Amniotic stem cell (primary cell): ENCODE data around the gene DPYSL3.

Source experiments
- DNase-seq: peaks from one replicate; lab custom pipeline; 2025; lab: John Stamatoyannopoulos, UW

Gene DPYSL3

DNA sequence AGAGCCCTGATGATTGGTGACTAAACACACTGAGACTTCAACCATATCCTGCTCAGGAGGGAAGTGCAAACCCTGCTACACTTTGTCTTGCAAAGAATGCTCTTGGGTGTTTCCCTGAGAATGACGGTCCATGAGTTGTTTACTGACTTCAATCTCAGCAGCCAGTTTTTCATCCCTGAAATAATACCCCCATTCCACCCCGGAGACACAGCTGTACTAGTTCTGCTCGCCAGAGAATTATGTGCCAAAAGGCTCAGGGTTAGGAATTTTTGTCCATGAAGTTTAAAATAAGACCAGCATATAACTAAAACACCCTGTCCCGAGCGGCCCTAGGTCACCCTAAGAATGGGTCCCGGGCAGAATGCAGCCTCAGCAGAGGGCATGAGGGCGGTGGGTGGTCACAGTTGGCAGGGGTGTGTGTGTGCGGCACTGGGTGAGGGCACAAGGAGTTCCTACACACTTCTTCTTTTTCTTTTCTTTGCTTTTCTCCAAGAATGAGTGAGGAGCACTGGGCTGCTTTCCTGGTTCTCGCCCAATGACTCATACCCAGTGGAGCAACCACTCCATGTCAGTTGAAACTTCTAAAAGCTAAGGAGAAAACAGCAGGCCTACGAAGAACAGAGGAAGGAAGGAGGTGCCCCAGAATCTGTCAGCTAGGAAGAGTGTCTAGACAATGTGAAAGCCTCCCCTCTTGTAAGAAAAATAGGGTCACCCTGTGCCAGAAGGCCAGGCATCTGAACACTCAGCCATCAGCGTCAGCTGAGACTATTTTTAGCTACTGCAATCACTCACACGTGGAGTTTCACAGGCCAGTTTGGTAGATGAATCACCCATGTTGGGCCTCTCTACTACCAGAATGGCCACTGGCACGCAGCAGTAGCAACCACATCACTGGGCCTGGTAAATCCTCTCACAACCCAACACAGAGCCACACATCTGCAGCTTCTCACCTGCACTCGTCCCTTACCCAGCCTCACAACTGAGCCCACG, 105.9 kb downstream of the DPYSL3 start:
- DNase-seq, result peak; percentile 79

DNA sequence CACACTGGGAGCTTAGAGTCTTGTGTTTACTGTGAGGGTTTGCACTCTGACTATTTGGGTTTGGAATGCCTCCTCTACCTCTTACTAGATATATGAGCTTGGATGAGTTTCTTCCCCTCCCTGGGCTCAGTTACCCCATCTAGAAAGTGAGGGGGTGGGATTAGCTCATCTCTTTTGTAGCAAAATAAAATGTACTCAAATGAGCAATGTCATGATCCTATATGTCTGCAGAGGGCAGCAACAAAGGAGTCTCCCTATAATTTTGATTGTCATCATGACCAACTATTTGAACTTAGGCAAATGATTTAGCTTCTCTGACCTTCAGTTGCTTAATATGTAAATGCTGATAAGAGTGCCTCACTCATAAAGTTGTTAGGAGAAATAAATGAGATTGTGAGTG, 109.0 kb downstream of the DPYSL3 start:
- no peak for DNase-seq

DNA sequence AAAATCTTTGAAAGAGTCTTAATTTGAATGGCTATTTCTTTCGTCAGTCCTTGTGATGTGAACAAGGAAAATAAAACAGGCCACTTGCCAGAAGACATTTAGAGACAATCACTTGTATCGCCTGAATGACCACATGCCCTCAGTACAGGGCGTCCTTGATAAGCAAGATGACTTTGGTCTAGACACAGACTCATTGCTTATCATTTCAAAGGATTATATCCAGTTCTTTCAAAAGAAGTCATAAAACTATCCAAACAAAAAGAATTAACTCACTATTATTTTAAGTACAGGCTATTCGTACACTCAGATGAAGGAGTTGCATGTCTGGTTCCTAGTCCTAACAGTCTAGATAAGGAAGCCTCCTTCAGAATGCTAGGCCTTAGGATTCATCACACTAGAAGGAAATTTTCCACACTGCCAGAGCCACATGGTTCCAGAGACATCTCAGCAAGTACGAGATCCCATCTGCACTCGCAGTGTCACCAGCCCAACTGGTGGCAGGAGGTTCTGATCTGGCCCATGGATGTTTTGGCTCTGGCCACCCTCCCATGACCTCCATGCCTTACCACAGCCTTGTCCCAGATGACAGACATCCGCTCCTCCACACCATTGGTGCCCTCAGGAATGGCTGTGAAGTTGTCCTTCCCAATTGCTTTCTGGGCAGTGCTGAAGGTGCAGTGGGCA, 109.6 kb downstream of the DPYSL3 start:
- no peak for DNase-seq

DNA sequence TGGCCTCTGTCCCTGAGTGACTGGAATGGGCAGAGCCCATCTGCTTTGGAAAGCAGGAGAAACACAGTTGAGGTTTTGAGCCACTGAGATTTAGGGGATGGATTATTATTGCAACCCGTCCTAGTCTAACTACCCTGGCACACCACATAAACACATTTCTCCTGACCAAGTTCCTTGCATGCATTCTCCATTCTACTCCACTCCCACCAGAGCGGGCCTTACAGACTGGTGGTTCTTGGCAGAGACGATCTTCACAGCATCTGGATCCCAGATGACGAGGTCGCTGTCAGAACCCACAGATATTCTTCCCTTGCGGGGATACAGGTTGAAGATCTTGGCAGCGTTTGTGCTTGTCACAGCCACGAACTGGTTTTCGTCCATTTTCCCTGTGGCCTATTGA, 111.0 kb downstream of the DPYSL3 start:
- no peak for DNase-seq

DNA sequence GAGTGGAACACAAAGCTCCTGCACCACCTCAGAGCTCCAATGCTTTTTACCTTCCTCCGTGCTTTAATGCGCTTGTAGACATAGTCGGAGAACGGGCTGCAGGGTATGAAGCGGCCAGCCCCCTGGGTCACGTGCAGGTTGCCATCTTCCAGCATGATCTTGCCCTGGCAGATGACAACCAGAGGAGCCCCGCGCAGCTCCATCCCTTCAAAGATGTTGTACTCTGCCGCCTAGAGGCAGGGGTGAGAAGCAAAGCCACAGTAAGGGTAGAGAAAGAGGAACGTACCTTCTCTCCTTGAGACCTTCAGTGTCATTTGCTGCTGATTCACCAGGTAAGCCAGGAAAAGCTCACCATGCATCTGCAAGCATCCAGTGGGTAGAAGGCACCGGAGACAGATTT, 112.3 kb downstream of the DPYSL3 start:
- no peak for DNase-seq

DNA sequence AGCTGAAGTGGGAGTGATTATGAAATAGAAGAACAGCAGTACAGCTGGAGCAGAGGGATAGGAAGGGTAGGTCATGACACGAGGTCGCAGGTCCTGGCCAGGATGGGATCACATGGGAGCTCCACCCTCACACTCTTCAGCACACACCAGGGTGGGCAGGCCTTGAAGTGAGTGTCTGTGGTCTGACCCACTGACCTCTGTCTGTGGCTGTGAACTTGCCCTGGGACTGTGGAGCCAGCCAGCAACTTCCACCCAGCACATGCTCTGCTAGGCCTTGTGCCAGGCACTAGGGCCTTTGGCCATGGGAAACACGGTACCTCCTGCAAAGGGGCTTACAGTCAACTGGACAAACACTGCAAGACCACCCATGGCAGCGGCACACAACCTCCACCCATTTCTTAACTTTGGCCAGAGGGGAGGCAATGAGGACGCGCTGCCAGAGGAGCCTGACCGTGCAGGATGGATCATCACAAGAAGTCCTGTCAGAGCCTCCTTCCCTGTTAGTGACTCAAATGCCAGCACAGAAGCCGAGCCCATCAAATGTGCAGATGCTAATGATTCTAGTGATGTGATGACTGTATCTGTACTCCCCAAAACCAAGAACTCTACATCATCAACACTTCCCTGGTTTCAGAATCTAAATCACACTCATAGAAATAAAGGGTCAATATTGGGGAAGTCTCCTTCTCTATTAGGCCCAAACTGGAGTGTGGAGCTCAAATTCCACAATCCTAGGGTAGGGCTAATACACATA, 113.6 kb downstream of the DPYSL3 start:
- no peak for DNase-seq

DNA sequence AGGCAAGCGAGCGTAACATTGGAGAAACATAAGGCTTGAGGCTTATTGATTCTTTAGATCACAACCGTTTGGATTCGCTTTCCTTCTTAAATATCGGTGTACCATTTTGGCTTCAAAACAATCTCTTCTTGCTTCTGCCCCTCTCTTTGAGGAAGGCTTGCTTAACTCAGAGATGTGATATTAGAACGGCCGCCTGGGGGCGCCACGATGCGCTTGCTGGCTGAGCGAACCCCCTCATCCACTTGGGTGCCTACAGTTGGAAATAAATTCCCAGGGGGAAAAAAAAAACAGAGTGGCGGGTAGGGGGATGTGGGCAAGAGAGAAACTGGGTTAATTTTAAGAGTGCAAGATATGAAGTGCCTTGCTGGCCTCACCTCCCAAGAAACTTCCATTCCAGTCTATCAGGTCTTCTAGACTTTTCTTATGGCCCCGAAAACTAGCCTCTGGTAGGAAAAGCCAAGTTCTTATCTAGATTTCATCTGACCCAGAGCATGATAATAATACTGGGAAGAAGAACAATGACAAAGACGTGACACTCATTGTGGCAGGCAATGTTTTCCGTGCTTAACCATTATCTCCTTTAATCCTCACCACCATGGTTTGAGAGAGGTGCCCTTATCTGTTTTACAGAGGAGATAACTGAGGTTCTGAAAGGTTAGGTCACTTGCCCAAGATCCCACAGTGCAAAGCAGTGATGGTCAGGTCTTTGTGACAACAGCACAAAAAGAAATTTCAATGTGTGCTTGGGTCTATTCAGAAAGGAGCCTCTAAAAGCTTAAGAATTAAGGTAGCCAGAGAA, 115.8 kb downstream of the DPYSL3 start:
- no peak for DNase-seq

DNA sequence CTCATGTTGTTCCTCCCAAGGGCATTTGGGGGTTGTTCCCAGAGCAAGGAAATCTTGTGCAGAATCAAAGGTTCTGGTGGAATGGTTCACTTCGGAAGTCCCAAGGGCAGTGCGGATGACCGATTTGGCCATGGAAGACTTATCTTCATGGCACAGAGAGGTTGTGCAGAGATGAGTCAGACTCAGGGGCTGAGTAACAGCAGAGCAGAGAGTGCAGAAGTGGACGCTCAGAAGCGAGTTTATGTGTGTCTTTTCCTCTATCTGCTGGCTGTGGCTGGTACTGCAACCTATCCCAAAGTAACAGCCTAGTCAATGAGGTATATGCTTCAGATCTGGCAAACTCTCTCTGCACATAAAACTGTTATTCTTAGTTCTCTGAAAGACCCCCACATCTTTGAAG, 118.1 kb downstream of the DPYSL3 start:
- DNase-seq, result no peak

DNA sequence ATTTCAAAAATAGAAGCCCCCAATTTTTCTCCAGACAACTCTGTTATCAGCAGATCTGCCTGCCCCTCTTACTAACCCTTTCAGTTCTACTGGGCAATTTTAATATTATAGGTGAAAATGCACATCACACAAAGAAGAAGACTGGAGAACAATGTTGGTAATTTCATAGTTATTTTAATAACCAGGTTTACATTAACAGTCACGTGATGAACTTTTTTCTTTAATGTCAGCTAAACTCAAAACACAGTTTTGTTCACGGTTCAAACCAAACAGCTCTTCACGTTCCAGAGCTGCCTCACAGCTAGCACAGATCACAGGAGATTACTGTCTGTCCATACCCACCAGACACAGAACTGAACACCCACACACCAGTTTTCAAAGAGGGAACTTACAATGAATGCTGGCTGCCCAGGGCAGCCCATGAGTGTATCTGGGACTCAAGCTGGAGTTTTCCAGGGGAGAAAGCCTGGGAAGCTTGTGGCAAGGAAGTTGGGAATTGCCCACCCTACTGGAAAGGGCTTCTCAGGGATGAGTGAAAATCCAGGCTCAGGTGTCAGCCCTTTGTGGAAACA, 119.1 kb downstream of the DPYSL3 start:
- DNase-seq, result no peak

DNA sequence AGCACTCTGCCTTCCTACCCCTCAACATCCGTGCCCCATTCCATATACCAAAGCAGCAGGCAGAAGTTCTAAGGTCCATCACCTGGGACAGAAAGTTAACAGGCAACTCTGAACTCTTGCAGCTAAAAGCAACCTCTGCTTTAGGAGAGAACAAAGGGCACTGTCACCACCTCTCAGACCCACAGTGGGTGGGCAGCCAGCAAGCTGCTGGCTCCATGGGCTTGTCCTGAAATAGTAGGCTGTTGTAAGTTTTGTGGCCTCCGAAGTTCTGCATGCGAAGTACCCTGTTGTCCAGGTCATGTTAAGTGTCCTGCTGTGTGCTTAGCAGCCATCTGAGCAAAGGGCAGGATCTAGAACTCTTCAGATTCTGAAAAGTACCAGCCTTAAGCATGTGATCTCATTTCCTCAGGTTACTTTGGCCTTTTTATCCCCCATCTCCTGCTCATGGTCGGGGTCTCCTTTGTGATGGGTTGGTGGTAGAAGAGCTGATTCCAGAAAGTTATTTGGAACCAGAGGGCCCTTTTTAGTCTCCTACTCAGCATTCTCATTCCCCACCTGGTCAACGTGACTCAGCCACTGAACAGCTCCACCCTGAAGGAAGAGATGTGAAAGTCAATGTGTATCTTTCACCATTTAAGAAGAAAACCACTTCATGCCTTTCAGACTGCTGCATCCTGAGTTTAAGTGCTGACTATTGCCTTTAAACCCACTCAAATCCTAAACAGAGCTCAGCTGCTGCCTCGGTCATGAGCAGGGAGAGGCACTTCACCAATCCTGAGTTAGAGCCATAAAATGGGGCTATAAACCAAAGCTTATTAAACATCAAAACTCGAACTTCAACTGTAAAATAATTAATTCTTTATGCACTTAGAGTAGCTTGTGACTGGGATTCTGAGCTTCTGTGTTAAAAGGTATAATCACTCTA, 121.4 kb downstream of the DPYSL3 start:
- no peak for DNase-seq

DNA sequence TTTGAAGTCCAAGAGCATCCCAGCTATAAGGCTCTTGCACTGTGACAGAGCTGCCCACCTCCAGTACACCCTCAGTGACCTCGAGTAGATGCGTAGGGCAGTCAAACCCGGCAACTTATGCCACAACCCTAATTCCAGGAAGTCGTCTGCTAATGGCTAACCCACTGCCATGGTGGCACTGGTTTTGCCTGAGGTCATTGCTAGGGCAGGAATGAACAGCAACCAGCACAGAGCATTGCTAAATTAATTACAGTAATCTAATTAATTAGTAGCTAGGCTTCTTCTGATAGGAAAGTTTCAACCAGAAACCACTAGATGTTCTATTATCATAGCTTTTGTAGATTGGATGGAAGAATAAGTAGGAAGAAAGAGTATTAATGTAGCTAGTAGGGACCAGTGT, 122.8 kb downstream of the DPYSL3 start:
- no peak for DNase-seq

DNA sequence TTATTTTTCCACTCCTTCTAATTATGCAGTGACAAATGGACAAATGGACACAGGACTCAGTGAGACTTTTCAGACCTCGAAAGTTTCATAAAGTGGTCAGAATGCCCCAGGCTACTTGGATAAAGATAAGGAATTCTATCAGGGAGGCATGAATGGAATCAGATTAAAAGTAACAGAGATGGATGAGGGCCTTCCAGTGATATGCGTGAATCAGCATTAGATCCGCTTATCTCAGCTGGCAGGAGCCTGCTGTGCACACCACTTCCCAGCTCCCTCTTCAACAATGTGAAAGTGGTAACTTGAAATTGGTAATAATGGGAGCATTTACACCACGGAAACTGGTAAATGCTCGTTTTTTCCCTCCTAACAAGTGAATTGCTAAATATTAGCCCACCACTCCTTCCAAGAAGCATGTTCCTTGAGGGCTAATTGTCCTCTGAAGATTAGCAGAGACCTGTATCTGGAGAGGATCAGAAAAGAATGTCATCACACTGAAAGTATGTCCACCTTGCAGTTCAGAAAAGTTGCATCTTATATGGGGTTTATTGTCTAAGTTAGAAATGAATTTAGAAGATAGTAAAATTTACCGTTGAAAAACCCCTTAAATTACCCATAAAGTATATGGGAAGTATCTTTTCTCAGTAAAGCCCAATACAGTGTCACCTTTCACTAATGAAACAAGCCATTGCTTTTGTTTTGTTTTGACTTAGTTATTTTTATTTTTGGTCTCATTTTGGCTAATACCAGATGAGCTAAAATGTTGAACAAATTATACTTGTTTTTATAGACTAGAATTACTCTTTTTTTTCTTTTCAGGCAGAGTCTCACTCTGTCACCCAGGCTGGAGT, 125.3 kb downstream of the DPYSL3 start:
- DNase-seq, result no peak

DNA sequence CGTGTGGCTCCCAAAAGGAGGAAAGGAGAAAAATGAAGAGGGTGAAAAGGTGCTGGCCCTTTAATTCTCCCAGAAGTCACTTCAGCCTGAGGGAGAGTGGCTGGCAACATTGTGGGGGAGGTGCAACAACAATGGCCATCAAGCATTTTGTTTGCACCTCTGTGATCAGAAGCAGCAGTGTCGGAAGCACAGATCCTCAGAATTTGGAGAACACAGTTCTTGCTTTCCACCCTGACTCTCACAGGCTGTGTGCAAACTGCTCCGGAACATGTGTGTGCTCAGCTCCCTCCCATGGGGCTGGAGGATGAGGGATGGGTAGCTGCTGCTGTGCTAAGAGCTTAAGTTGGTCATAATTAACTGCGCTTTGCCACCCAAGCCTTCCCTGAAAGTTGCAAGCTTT, 127.1 kb downstream of the DPYSL3 start:
- DNase-seq, result no peak

DNA sequence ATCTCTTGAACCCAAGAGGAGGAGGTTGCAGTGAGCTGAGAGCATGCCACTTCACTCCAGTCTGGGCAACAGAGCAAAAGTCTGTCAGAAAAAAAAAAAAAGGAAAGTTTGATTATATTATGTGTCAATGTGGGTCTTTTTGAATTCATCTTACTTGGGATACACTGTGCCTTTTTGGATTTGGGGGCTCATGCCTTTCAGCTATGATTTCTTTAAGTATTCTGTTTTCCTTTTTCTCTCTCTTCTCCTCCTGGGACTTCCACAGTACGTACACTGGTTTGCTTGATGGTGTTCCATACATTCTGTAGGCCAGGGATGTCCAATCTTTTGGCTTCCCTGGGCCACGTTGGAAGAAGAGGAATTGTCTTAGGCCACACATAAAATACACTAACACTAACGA, 128.3 kb downstream of the DPYSL3 start:
- no peak for DNase-seq

DNA sequence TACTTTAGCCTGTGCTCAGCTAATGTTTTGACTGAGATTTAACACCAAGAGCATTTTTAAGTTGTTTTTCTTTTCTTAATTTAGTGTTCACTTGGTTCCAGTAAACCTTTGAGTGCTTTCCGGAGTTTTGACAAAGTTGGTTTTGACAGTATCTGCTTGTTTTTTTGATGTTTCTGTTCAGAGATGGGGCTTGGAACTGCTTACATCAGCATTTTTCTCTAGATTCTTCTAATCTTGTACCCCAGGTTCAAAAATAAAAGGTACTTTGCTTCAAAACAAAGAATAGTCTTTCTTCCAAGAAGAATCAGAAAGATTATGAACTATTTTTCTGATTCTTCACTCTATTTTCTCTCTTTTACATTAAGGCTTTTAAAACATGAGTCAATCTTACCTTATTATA, 132.2 kb downstream of the DPYSL3 start:
- DNase-seq, result no peak

DNA sequence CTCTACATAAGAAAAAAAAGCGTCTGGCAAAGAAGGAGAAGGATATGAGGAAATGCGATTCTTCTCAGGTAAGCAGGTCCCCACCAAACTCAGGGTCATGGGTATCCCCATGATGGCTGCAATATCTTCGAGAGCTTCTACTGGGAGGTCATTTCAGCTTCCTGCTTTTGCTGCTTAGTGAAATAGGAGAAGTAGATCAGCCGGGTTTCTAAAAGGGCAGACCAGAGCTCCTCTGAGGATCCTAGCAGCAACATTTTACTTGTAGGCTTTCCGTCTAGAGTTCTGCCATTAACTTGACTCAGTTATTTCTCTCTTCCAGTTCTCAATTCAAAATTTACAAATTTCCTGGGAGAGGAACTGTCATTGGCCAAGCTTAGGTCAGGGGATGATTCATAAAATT, 134.7 kb downstream of the DPYSL3 start:
- DNase-seq, result no peak

DNA sequence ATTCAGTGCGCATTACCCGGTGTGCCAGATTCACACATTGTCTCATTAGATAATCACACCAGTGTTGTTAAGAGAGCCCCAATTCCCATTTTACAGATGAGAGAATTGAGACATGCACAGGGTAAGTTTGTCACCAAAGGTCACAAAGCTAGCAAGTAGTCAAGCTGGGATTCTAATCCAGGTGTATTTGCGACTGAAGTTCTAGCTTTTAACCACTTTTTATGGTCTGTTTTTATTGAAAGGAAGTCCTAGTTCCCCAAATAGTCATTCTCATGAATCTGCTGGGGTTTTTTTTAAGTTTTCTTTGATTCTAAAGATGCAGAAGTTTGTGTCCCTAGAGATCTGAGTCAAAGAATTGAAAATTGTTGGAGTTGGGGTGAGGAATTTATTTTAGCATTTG, 136.5 kb downstream of the DPYSL3 start:
- no peak for DNase-seq

DNA sequence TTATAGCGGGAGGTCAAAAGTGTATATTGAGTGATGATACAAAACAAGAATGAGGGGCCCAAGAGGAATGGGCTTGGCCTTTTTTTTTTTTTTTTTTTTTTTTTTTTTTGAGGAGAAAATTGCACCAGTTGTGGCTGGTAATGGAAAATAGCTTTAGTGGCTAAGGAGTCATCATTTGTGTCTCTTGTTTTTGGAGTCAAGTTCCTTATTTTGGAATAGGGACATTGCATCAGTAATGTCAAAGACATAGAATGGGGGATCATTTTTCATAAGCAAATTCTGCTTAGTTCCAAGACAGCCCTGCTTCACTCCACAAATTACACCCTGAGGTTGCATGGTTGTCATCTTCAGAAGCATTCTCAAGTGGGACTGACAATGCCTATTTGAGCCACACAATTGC, 137.7 kb downstream of the DPYSL3 start:
- DNase-seq, result no peak

DNA sequence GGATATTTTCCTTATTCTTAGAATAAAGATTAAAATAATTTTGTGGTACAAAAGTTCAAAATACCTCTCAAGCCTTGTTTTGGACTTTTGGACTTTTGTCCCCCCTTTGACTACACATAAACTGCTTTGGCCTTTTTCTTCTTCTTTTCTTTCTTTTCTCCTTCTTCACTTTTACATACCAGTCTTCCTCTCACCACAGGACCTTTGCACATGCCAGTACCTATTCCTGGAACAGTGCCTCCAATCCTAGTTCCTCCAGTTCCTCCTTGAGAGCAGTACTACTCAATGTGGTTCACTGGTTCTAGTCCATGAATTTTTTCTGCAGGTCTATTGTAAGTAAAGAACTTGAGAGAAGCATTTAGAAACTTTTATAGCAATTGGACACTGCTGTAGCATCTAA, 138.6 kb downstream of the DPYSL3 start:
- no peak for DNase-seq
